K562 (cell line): ENCODE measurements around the gene TMEM120B. TPM values are rescaled to one million over a fixed set of nuclear protein-coding genes. Genes with fewer than 3 reads are reported as not detected.

Experiments used
- FOXA3 ChIP-seq, 2 experiments: fragments of 450-650 bp in 1 of 2; sonication (generic) in 1 of 2; formaldehyde crosslinking; IDR thresholded peaks in 1 of 2; conservative IDR thresholded peaks in 1 of 2; 2 replicates each; pipeline versions ENCODE4 v1.4.0 to v1.8.0; 2020 to 2022; ENCODE audit warnings: mild to moderate bottlenecking in 2 of 2, missing genetic modification reagents in 1 of 2
- HOXB6 ChIP-seq: fragments of 250-450 bp; sonication (Bioruptor Pico); IDR thresholded peaks from 2 replicates; pipeline ENCODE4 v1.5.1; 2022; ENCODE audit warnings: mild to moderate bottlenecking, borderline replicate concordance
- KLF13 ChIP-seq: fragments of 450-650 bp; IDR thresholded peaks from 2 replicates; pipeline ENCODE4 v1.6.1; 2016; ENCODE audit warnings: missing genetic modification characterization, low read depth, mild to moderate bottlenecking, missing compliant biosample characterization, moderate library complexity, borderline replicate concordance
- PCBP2 ChIP-seq: fragments of 200-400 bp; formaldehyde crosslinking; IDR thresholded peaks from 2 replicates; pipeline ENCODE4 v1.6.1; 2018; ENCODE audit warnings: low read length, low read depth, mild to moderate bottlenecking, moderate library complexity; ENCODE audit not compliant: poor library complexity, severe bottlenecking
- RBFOX2 ChIP-seq: fragments of 200-400 bp; formaldehyde crosslinking; IDR thresholded peaks from 2 replicates; pipeline ENCODE4 v1.6.1; 2017; ENCODE audit warnings: low read depth, mild to moderate bottlenecking, low read length, moderate library complexity
- ZNF583 ChIP-seq: fragments of 250-450 bp; sonication (Bioruptor Pico); IDR thresholded peaks from 2 replicates; pipeline ENCODE4 v1.4.0; 2020
- polyA plus RNA-seq, 8 experiments: library from polyadenylated mRNA; depleted of rRNA in 4 of 8; stranded (reverse) in 5 of 8; unstranded in 3 of 8; fragments of >200 nt; fragmentation: Nextera tagmentation in 2 of 8; fragmentation: Illumina TruSeq in 1 of 8; extraction: Ambion mirVana in 2 of 8; extraction: Trizol in 1 of 8; gene quantifications; 2 replicates each; pipeline versions ENCODE4 v1.2.1 to v1.2.3, GENCODE V29; 2011 to 2014; ENCODE audit warnings: inconsistent platforms in 1 of 8, missing spikeins in 1 of 8
- total RNA-seq, 7 experiments: library from RNA; depleted of rRNA in 6 of 7; stranded (reverse); fragments of >200 nt in 6 of 7; fragmentation: Illumina TruSeq in 2 of 7; extraction: Trizol in 2 of 7; gene quantifications; 2 replicates each; pipeline versions ENCODE4 v1.2.1 to v1.2.3, GENCODE V29; 2011 to 2021; ENCODE audit warnings: low replicate concordance in 1 of 7
- TF ChIP-seq, protein P1 (sequence below): sonication (generic); formaldehyde crosslinking; IDR thresholded peaks from 2 replicates; pipeline ENCODE4 v1.8.1; 2023; ENCODE audit warnings: missing genetic modification reagents, mild to moderate bottlenecking, borderline replicate concordance
- TF ChIP-seq, protein P2 (sequence below): fragments of 250-450 bp; sonication (Bioruptor Pico); IDR thresholded peaks from 2 replicates; pipeline ENCODE4 v1.5.0; 2022; ENCODE audit warnings: mild to moderate bottlenecking
- TF ChIP-seq, protein P3 (sequence below): fragments of 450-650 bp; IDR thresholded peaks from 2 replicates; pipeline ENCODE4 v1.6.1; 2014; ENCODE audit warnings: low read depth, mild to moderate bottlenecking, moderate library complexity, borderline replicate concordance
- TF ChIP-seq, protein P4 (sequence below): fragments of 250-450 bp; sonication (Bioruptor Pico); IDR thresholded peaks from 2 replicates; pipeline ENCODE4 v1.8.0; 2022; ENCODE audit warnings: moderate library complexity, mild to moderate bottlenecking, inconsistent platforms
- TF ChIP-seq, protein P5 (sequence below), 2 experiments: fragments of 150-350 bp in 1 of 2; IDR thresholded peaks; 2 replicates each; pipeline ENCODE4 v1.6.1; 2012 to 2016; ENCODE audit warnings: low read depth in 2 of 2, low read length in 2 of 2, mild to moderate bottlenecking in 1 of 2, moderate library complexity in 1 of 2

Gene TMEM120B
- total and polyA plus RNA-seq, 9 of the 15 experiments (the other 6 are each of a cell fraction or from before 2014, with no cell fraction given), result 1.7 to 18.6 (median 7.4) TPM

DNA sequence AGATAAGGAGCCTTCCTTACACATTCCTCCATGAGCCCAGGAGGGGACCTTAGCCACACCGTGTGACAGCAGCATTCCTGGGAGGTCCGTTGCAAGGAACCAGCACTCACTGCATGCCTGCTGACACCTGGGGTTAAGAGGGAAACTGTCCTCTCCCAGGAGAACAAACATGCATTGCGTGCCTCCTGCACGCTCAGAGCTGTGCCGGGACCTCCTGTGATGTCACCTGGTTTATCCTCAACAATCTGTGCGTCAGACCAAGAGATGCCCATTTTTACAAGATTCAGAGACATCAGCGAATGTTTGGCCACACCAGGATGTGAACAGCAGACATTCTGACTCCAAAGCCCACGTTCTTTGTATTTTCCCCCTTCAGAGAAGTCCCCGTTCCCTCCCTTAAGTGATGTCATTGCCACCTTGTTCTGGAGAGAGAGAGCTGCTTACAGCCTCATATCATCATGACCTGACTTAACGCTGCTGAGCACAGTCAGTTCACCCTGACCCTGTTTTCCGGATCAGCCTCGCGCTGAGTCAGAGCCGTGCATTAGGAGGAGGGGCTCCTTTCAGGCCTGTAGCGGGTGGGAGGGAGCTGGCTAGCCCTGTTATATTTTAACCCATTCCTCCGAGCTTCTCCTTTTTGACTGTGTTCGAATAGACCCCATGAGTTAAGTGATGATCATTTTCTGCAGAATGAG lies 36.2 kb downstream of the TMEM120B start (continued):
- TF ChIP-seq RBFOX2 (peak; percentile 45), ZNF583 (0 out of 2 replicates have a peak, but pooled peaks have one; percentile 19), HOXB6 (CRISPR knock-in tag) (no peak), KLF13 (tag) (0 out of 2 replicates have a peak, but pooled peaks have one; percentile 10), PCBP2 (no peak), FOXA3 (CRISPR knock-in tag; conservative IDR thresholded peaks at IDR 0.05 in 1 of 2, IDR thresholded peaks at IDR 0.05 in 1 of 2) (peak in 1 of 2 experiments; percentile 75; a peak in 1 of 4 replicates)
- TF ChIP-seq, protein P1, sequence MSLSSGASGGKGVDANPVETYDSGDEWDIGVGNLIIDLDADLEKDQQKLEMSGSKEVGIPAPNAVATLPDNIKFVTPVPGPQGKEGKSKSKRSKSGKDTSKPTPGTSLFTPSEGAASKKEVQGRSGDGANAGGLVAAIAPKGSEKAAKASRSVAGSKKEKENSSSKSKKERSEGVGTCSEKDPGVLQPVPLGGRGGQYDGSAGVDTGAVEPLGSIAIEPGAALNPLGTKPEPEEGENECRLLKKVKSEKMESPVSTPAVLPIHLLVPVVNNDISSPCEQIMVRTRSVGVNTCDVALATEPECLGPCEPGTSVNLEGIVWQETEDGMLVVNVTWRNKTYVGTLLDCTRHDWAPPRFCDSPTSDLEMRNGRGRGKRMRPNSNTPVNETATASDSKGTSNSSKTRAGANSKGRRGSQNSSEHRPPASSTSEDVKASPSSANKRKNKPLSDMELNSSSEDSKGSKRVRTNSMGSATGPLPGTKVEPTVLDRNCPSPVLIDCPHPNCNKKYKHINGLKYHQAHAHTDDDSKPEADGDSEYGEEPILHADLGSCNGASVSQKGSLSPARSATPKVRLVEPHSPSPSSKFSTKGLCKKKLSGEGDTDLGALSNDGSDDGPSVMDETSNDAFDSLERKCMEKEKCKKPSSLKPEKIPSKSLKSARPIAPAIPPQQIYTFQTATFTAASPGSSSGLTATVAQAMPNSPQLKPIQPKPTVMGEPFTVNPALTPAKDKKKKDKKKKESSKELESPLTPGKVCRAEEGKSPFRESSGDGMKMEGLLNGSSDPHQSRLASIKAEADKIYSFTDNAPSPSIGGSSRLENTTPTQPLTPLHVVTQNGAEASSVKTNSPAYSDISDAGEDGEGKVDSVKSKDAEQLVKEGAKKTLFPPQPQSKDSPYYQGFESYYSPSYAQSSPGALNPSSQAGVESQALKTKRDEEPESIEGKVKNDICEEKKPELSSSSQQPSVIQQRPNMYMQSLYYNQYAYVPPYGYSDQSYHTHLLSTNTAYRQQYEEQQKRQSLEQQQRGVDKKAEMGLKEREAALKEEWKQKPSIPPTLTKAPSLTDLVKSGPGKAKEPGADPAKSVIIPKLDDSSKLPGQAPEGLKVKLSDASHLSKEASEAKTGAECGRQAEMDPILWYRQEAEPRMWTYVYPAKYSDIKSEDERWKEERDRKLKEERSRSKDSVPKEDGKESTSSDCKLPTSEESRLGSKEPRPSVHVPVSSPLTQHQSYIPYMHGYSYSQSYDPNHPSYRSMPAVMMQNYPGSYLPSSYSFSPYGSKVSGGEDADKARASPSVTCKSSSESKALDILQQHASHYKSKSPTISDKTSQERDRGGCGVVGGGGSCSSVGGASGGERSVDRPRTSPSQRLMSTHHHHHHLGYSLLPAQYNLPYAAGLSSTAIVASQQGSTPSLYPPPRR (CRISPR knock-in tag), result no peak
- TF ChIP-seq, protein P2, sequence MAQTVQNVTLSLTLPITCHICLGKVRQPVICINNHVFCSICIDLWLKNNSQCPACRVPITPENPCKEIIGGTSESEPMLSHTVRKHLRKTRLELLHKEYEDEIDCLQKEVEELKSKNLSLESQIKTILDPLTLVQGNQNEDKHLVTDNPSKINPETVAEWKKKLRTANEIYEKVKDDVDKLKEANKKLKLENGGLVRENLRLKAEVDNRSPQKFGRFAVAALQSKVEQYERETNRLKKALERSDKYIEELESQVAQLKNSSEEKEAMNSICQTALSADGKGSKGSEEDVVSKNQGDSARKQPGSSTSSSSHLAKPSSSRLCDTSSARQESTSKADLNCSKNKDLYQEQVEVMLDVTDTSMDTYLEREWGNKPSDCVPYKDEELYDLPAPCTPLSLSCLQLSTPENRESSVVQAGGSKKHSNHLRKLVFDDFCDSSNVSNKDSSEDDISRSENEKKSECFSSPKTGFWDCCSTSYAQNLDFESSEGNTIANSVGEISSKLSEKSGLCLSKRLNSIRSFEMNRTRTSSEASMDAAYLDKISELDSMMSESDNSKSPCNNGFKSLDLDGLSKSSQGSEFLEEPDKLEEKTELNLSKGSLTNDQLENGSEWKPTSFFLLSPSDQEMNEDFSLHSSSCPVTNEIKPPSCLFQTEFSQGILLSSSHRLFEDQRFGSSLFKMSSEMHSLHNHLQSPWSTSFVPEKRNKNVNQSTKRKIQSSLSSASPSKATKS, result no peak
- TF ChIP-seq, protein P3, sequence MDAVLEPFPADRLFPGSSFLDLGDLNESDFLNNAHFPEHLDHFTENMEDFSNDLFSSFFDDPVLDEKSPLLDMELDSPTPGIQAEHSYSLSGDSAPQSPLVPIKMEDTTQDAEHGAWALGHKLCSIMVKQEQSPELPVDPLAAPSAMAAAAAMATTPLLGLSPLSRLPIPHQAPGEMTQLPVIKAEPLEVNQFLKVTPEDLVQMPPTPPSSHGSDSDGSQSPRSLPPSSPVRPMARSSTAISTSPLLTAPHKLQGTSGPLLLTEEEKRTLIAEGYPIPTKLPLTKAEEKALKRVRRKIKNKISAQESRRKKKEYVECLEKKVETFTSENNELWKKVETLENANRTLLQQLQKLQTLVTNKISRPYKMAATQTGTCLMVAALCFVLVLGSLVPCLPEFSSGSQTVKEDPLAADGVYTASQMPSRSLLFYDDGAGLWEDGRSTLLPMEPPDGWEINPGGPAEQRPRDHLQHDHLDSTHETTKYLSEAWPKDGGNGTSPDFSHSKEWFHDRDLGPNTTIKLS, result peak; percentile 75; the same call in 1 of the 2 replicates
- TF ChIP-seq, protein P4, sequence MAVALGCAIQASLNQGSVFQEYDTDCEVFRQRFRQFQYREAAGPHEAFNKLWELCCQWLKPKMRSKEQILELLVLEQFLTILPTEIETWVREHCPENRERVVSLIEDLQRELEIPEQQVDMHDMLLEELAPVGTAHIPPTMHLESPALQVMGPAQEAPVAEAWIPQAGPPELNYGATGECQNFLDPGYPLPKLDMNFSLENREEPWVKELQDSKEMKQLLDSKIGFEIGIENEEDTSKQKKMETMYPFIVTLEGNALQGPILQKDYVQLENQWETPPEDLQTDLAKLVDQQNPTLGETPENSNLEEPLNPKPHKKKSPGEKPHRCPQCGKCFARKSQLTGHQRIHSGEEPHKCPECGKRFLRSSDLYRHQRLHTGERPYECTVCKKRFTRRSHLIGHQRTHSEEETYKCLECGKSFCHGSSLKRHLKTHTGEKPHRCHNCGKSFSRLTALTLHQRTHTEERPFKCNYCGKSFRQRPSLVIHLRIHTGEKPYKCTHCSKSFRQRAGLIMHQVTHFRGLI (CRISPR knock-in tag), result no peak
- TF ChIP-seq, protein P5, sequence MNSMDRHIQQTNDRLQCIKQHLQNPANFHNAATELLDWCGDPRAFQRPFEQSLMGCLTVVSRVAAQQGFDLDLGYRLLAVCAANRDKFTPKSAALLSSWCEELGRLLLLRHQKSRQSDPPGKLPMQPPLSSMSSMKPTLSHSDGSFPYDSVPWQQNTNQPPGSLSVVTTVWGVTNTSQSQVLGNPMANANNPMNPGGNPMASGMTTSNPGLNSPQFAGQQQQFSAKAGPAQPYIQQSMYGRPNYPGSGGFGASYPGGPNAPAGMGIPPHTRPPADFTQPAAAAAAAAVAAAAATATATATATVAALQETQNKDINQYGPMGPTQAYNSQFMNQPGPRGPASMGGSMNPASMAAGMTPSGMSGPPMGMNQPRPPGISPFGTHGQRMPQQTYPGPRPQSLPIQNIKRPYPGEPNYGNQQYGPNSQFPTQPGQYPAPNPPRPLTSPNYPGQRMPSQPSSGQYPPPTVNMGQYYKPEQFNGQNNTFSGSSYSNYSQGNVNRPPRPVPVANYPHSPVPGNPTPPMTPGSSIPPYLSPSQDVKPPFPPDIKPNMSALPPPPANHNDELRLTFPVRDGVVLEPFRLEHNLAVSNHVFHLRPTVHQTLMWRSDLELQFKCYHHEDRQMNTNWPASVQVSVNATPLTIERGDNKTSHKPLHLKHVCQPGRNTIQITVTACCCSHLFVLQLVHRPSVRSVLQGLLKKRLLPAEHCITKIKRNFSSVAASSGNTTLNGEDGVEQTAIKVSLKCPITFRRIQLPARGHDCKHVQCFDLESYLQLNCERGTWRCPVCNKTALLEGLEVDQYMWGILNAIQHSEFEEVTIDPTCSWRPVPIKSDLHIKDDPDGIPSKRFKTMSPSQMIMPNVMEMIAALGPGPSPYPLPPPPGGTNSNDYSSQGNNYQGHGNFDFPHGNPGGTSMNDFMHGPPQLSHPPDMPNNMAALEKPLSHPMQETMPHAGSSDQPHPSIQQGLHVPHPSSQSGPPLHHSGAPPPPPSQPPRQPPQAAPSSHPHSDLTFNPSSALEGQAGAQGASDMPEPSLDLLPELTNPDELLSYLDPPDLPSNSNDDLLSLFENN (IDR thresholded peaks at IDR 0.05; ENCODE audit: low read depth in 2 of 2, low read length in 2 of 2), result peak in 1 of 2 experiments; percentile 14; a peak in 1 of 4 replicates
